Tibial nerve (tissue), 3 donors: ENCODE data around the gene TMEM250.

Source experiments
- CTCF ChIP-seq, 5 experiments: fragments of 200-600 bp in 3 of 5; fragments of 450-650 bp in 2 of 5; sonication (generic) in 3 of 5; IDR thresholded peaks; one replicate each; pipeline ENCODE4 v1.5.1; 2016 to 2019; ENCODE audit warnings: antibody characterized with exemption in 5 of 5, mild to moderate bottlenecking in 3 of 5, moderate library complexity in 2 of 5
- POLR2A ChIP-seq, 2 donors: fragments of 450-650 bp; IDR thresholded peaks; one replicate each; pipeline ENCODE4 v1.6.1; 2017; ENCODE audit warnings: antibody characterized with exemption in 2 of 2, mild to moderate bottlenecking in 2 of 2, moderate library complexity in 2 of 2

GRCh38 chr9:136074706-136075105, 44.0 kb downstream of the TMEM250 start:
- TF ChIP-seq CTCF (IDR thresholded peaks at IDR 0.05) (no peak), POLR2A (IDR thresholded peaks at IDR 0.05) (no peak)
